C4-2B (cell line): Measurements from ENCODE around the gene MLX.
A peak's percentile ranks its signal among the peaks of the same experiment; 100 is the strongest.
"Not testable (repeated sequence)": the region's sequence is repeated elsewhere in the genome, so short reads cannot be mapped to it uniquely, and the experiment has no call there.

Experiments
- H3K27ac ChIP-seq: fragments of 450-650 bp; 2 replicates; pipeline ENCODE4 v1.5.1; 2017
- ZFX ChIP-seq: fragments of 450-650 bp; IDR thresholded peaks from 2 replicates; pipeline ENCODE4 v1.6.1; 2017
- TF ChIP-seq, protein P1 (sequence below): fragments of 450-650 bp; conservative IDR thresholded peaks from 2 replicates; pipeline ENCODE4 v1.5.1; 2017; ENCODE audit warnings: mild to moderate bottlenecking

Gene MLX

DNA sequence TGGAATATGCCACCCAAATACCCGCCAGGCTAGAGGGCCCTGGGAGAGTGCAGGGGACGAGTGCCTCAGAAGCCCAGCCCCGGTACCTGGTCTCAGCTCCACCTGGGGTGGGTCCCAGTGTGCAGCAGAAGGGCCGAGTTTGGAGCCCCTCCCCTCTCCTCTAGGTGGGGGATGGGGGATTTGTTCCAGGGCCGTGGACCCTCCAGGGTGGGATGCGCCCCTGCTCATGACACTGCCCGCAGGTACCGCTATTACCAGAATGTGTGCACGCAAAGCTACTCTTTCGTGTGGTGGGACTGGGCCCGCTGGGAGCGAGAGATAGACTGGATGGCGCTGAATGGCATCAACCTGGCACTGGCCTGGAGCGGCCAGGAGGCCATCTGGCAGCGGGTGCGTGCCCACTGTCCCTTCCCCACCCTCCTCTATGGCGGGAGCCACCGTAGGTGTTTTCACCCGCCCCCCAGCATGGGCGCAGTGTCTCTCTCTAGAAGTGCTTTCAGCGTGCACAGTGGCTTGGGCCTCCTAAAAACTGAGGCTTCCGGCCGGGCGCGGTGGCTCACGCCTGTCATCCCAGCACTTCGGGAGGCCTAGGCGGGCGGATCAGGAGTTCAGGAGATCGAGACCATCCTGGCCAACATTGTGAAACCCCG, 29.6 kb upstream of the MLX start:
- peak overlapping the region; percentile 93 for H3K27ac ChIP-seq
- TF ChIP-seq, protein P1, sequence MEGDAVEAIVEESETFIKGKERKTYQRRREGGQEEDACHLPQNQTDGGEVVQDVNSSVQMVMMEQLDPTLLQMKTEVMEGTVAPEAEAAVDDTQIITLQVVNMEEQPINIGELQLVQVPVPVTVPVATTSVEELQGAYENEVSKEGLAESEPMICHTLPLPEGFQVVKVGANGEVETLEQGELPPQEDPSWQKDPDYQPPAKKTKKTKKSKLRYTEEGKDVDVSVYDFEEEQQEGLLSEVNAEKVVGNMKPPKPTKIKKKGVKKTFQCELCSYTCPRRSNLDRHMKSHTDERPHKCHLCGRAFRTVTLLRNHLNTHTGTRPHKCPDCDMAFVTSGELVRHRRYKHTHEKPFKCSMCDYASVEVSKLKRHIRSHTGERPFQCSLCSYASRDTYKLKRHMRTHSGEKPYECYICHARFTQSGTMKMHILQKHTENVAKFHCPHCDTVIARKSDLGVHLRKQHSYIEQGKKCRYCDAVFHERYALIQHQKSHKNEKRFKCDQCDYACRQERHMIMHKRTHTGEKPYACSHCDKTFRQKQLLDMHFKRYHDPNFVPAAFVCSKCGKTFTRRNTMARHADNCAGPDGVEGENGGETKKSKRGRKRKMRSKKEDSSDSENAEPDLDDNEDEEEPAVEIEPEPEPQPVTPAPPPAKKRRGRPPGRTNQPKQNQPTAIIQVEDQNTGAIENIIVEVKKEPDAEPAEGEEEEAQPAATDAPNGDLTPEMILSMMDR = no peak
- TF ChIP-seq ZFX = no peak

DNA sequence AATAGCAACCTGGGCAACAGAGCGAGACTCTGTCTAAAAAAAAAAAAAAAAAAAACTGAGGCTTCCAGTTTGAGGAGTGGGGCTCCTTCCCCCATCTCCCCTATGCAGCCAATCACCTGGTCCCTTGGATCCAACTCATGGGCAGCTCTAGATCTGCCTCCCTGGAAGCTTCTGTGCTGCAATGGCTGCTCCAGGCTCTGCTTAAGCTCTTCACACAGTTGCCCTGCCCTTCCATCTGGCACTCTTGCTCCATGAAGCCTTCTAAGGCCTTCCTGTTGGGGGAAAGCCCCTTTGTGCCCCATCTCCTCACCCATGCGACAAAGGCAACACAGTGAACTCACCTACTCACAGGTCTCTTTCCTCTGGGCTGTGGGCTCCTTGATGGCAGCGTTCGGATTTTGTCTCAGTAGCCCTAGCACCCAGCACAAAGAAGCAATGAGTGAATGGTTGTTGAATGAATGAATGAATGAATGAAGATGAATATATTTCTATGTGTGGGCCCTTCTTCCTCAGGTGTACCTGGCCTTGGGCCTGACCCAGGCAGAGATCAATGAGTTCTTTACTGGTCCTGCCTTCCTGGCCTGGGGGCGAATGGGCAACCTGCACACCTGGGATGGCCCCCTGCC, 29.0 kb upstream of the MLX start:
- H3K27ac ChIP-seq = no peak overlapping the region
- TF ChIP-seq ZFX = no peak
- TF ChIP-seq, protein P1 = no peak

DNA sequence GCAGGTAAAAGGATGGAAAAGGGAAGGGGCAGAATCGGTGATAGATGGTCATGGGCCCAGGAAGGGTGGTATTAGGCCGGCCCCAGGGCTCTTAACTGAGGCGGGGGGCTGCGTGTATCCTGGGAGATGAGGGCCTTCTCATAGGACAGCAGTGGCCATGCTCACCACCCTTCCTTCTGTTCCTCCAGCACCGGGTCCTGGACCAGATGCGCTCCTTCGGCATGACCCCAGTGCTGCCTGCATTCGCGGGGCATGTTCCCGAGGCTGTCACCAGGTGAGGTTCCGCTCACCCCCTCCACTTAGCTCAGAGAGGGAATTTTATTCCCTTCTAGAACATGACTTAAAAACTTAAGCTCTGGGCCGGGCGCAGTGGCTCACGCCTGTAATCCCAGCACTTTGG, 28.4 kb upstream of the MLX start:
- no peak overlapping the region for H3K27ac ChIP-seq
- TF ChIP-seq, protein P1 = no peak
- no peak for TF ChIP-seq ZFX

DNA sequence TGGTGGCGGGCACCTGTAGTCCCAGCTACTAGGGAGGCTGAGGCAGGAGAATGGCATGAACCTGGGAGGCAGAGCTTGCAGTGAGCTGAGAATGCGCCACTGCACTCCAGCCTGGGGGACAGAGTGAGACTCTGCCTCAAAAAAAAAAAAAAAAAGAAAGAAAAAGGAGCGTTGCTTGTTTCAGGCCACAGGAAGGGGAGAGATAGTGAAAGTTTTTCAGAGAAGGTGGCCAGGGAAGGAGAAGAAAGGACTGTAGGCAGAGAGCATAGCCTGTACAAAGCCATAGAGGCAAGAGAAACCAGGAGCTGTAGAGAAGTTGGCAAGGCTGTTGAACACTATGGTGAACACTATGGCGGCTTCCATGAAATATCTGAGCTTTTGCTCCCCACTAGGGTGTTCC, 26.3 kb upstream of the MLX start:
- H3K27ac ChIP-seq = peak overlapping the region; percentile 78

DNA sequence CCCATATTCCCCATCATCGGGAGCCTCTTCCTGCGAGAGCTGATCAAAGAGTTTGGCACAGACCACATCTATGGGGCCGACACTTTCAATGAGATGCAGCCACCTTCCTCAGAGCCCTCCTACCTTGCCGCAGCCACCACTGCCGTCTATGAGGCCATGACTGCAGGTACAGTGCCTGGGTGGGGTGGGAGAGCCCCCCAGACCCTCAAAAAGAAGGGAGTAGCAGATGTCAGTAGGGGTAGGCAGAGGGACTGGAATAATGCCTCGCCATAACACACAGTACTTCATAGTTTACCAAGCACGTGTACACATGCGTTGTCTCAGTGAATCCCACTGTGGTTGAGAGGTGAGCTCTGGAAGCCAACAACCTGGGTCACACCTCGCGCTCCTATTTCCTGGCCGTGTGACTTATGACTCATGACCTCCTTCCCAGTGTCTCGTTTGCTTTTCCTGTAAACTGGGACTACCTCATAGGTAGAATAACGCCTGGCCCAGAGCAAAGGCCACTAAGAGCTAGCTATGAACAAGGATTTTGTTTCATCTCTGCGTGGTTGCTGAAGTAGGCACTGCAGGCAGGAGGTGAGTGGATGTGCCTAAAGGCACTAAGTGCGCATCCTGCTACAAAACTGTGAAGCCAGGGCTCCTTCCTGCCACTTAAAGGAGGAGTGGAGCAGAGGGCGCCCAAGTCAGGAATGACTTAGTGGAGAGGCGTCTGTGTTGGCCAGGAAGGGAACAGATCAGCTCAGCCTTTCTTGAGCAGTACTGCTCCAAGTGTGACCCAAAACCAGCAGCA, 25.7 kb upstream of the MLX start:
- H3K27ac ChIP-seq = peak overlapping the region; percentile 78

DNA sequence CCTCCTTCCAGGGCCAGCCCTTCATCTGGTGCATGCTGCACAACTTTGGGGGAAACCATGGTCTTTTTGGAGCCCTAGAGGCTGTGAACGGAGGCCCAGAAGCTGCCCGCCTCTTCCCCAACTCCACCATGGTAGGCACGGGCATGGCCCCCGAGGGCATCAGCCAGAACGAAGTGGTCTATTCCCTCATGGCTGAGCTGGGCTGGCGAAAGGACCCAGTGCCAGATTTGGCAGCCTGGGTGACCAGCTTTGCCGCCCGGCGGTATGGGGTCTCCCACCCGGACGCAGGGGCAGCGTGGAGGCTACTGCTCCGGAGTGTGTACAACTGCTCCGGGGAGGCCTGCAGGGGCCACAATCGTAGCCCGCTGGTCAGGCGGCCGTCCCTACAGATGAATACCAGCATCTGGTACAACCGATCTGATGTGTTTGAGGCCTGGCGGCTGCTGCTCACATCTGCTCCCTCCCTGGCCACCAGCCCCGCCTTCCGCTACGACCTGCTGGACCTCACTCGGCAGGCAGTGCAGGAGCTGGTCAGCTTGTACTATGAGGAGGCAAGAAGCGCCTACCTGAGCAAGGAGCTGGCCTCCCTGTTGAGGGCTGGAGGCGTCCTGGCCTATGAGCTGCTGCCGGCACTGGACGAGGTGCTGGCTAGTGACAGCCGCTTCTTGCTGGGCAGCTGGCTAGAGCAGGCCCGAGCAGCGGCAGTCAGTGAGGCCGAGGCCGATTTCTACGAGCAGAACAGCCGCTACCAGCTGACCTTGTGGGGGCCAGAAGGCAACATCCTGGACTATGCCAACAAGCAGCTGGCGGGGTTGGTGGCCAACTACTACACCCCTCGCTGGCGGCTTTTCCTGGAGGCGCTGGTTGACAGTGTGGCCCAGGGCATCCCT, 23.5 kb upstream of the MLX start:
- H3K27ac ChIP-seq = peak overlapping the region; percentile 78; the same call in 1 of the 2 replicates
- TF ChIP-seq, protein P1 = no peak
- no peak for TF ChIP-seq ZFX

More for the DNA sequence above, 25.7 kb upstream of the MLX start:
- TF ChIP-seq, protein P1 = no peak
- TF ChIP-seq ZFX = no peak

DNA sequence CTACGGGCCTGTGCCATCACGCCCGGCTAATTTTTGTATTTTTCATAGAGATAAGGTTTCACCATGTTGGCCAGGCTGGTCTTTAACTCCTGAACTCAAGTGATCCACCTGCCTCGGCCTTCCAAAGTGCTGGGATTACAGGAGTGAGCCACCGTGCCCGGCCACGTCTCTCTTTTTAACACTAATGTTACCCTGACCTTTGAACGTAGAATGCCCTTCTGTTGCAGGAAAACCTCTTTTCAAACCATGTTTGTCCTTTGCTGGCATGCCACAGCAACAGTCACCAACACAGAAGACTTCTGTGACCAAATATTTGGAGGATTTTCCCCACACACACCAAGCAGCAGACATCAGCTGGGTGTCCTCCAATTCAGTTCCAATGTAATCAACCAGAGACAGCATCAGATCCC, 22.0 kb upstream of the MLX start:
- TF ChIP-seq, protein P1 = no peak
- TF ChIP-seq ZFX = no peak
- no peak overlapping the region for H3K27ac ChIP-seq

DNA sequence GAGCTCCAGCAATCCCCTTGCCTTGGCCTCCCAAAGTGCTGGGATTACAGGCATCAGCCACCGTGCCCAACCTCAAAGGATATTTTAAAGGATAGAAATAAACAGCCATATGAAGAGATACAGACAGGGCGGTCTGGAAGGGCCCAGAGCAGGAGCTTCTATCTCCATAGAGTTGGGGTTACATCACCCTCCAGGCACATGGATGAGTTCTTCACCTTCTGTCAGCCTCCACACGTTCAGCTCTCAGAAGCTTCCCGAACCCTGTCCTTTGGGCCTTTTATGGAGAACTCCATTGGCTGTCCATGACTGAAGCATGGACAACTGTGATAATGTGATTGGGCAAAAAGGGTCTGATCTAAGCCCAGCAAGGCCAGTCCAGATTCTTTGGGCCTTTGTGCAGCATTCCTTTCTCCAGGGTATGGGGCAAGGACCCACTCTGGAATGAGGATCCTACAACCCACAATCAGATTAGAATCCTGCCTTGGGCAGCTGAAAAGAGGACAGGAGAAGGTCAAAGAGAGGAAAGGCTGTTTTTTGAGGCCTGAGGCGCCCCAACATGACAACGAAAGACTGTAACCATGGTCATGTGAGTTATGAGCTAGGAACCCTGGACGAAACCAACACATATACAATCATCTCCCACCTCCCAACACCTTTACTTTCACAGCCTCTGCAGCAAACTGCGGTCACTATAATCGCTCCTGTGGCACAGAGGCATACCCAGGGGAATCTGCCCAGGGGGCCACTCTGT, 21.0 kb upstream of the MLX start:
- not testable (repeated sequence) for H3K27ac ChIP-seq
